Mesendoderm (in vitro differentiated cells): Measurements from ENCODE around the gene SSR3.

Experiments used
- DNase-seq: peaks from one replicate; pipeline ENCODE4 v3.0.0; 2013
- H2AK5ac ChIP-seq: 2 replicates; pipeline ENCODE4 v1.6.1; 2013; ENCODE audit warnings: low read length, inconsistent platforms
- H2BK120ac ChIP-seq: 2 replicates; pipeline ENCODE4 v1.6.1; 2013; ENCODE audit warnings: low read depth, mild to moderate bottlenecking, low read length, moderate library complexity, mixed read lengths
- H2BK15ac ChIP-seq: replicated peaks from 2 replicates; pipeline ENCODE4 v1.6.1; 2013; ENCODE audit warnings: low read depth, mild to moderate bottlenecking, moderate library complexity
- H2BK5ac ChIP-seq: 2 replicates; pipeline ENCODE4 v1.6.1; 2013; ENCODE audit warnings: low read length, inconsistent platforms
- H3K18ac ChIP-seq: 2 replicates; pipeline ENCODE4 v1.6.1; 2013; ENCODE audit warnings: mild to moderate bottlenecking, low read length, mixed read lengths
- H3K23ac ChIP-seq: one replicate; pipeline ENCODE4 v1.6.1; 2013; ENCODE audit warnings: low read length
- H3K27ac ChIP-seq: 2 replicates; pipeline ENCODE4 v1.5.1; 2013; ENCODE audit warnings: low read depth, mild to moderate bottlenecking, inconsistent platforms, low read length, moderate library complexity
- H3K27me3 ChIP-seq: 2 replicates; pipeline ENCODE4 v1.6.1; 2013; ENCODE audit warnings: low read length, control low read depth, mild to moderate bottlenecking, inconsistent platforms; ENCODE audit not compliant: insufficient read depth, poor library complexity
- H3K36me3 ChIP-seq: 2 replicates; pipeline ENCODE4 v1.6.1; 2013; ENCODE audit warnings: low read length, inconsistent platforms; ENCODE audit not compliant: control insufficient read depth, insufficient read depth
- H3K4ac ChIP-seq: one replicate; pipeline ENCODE4 v1.6.1; 2013; ENCODE audit warnings: low read depth, mild to moderate bottlenecking, low read length, moderate library complexity
- H3K4me1 ChIP-seq: 2 replicates; pipeline ENCODE4 v1.6.1; 2013; ENCODE audit warnings: low read depth, low read length, inconsistent platforms; ENCODE audit not compliant: control insufficient read depth
- H3K4me2 ChIP-seq: 2 replicates; pipeline ENCODE4 v1.6.1; 2013; ENCODE audit warnings: low read length
- H3K4me3 ChIP-seq: 2 replicates; pipeline ENCODE4 v1.5.1; 2013; ENCODE audit warnings: mild to moderate bottlenecking, low read length
- H3K56ac ChIP-seq: one replicate; pipeline ENCODE4 v1.6.1; 2013; ENCODE audit warnings: low read length
- H3K79me1 ChIP-seq: 2 replicates; pipeline ENCODE4 v1.6.1; 2013; ENCODE audit warnings: low read length, inconsistent platforms
- H3K79me2 ChIP-seq: 2 replicates; pipeline ENCODE4 v1.6.1; 2013; ENCODE audit warnings: mild to moderate bottlenecking, low read length; ENCODE audit not compliant: control insufficient read depth, insufficient read depth
- H3K9ac ChIP-seq: 2 replicates; pipeline ENCODE4 v1.6.1; 2013; ENCODE audit warnings: low read length, inconsistent platforms
- H4K5ac ChIP-seq: one replicate; pipeline ENCODE4 v1.6.1; 2013; ENCODE audit warnings: low read length
- H4K8ac ChIP-seq: one replicate; pipeline ENCODE4 v1.6.1; 2013; ENCODE audit warnings: low read depth, mild to moderate bottlenecking, control low read depth, low read length, moderate library complexity
- WGBS: extraction: QIAGEN DNeasy Blood & Tissue Kit; methylation state at CpG from one replicate; pipeline ENCODE4 v1.1.7; 2013; ENCODE audit warnings: low lambda C conversion rate, missing lambda C conversion rate; ENCODE audit not compliant: insufficient coverage; ENCODE audit errors: extremely low coverage; 5-methylcytosine and 5-hydroxymethylcytosine counted together

The SSR3 gene

GRCh38 chr3:156507285-156507684, 47.6 kb downstream of the SSR3 start:
- Histone ChIP-seq H2BK120ac (no peak overlapping the region), H3K4ac (no peak overlapping the region), H3K18ac (no peak overlapping the region), H3K36me3 (no peaks in the 10 kb centered on the region), H3K4me3 (no peak overlapping the region), H3K9ac (no peak overlapping the region), H3K27me3 (no peaks in the 10 kb centered on the region), H3K27ac (no peak overlapping the region), H3K4me2 (no peak overlapping the region), H2BK15ac (no peak overlapping the region), H2AK5ac (no peak overlapping the region), H3K23ac (no peak overlapping the region), H3K4me1 (no peaks in the 10 kb centered on the region), H3K79me2 (no peaks in the 10 kb centered on the region), H3K79me1 (no peaks in the 10 kb centered on the region), H3K56ac (no peak overlapping the region), H2BK5ac (no peak overlapping the region), H4K5ac (no peak overlapping the region), H4K8ac (no peak overlapping the region)
- DNase-seq: no peak

- Histone ChIP-seq H2BK120ac (no peak overlapping the region), H3K27me3 (no peaks in the 10 kb centered on the region), H4K8ac (no peak overlapping the region), H3K56ac (no peak overlapping the region), H3K4me2 (no peak overlapping the region), H3K9ac (no peak overlapping the region), H3K23ac (no peak overlapping the region), H2AK5ac (no peak overlapping the region), H4K5ac (no peak overlapping the region), H3K79me2 (no peaks in the 10 kb centered on the region), H2BK5ac (no peak overlapping the region), H3K4me1 (no peaks in the 10 kb centered on the region), H3K4ac (no peak overlapping the region), H2BK15ac (no peak overlapping the region), H3K79me1 (no peaks in the 10 kb centered on the region), H3K4me3 (no peak overlapping the region), H3K27ac (no peak overlapping the region), H3K36me3 (no peaks in the 10 kb centered on the region), H3K18ac (no peak overlapping the region)
- WGBS: no CpG with 5 or more reads among the region's 5 CpGs
- no peak for DNase-seq
Observed at GRCh38 chr3:156498307-156498706, 56.6 kb downstream of the SSR3 start.

GRCh38 chr3:156497326-156497725, 57.6 kb downstream of the SSR3 start:
- no peak overlapping the region for H3K18ac ChIP-seq
- H3K4ac ChIP-seq: no peak overlapping the region
- H4K5ac ChIP-seq: no peak overlapping the region
- no CpG with 5 or more reads among the region's 1 CpG for WGBS
- H2BK5ac ChIP-seq: no peak overlapping the region
- H3K27me3 ChIP-seq: no peaks in the 10 kb centered on the region
- no peaks in the 10 kb centered on the region for H3K36me3 ChIP-seq
- H3K9ac ChIP-seq: no peak overlapping the region
- H3K79me1 ChIP-seq: no peaks in the 10 kb centered on the region
- no peak overlapping the region for H3K4me2 ChIP-seq
- H2BK15ac ChIP-seq: no peak overlapping the region
- H3K4me1 ChIP-seq: no peaks in the 10 kb centered on the region
- no peak overlapping the region for H2BK120ac ChIP-seq
- no peaks in the 10 kb centered on the region for H3K79me2 ChIP-seq
- H3K4me3 ChIP-seq: no peak overlapping the region
- H3K56ac ChIP-seq: no peak overlapping the region
- H4K8ac ChIP-seq: no peak overlapping the region
- H3K27ac ChIP-seq: no peak overlapping the region
- no peak overlapping the region for H2AK5ac ChIP-seq
- no peak overlapping the region for H3K23ac ChIP-seq
- DNase-seq: no peak

- no peaks in the 10 kb centered on the region for H3K36me3 ChIP-seq
- no peak overlapping the region for H2BK5ac ChIP-seq
- no peaks in the 10 kb centered on the region for H3K79me1 ChIP-seq
- no peak overlapping the region for H3K23ac ChIP-seq
- no peaks in the 10 kb centered on the region for H3K79me2 ChIP-seq
- no peak overlapping the region for H3K27ac ChIP-seq
- H3K4me3 ChIP-seq: no peak overlapping the region
- no peak overlapping the region for H2BK15ac ChIP-seq
- no peak overlapping the region for H3K56ac ChIP-seq
- no peak overlapping the region for H3K4ac ChIP-seq
- no peak overlapping the region for H3K18ac ChIP-seq
- H3K27me3 ChIP-seq: no peaks in the 10 kb centered on the region
- H4K5ac ChIP-seq: no peak overlapping the region
- H3K9ac ChIP-seq: no peak overlapping the region
- DNase-seq: no peak
- H3K4me1 ChIP-seq: no peaks in the 10 kb centered on the region
- no peak overlapping the region for H2BK120ac ChIP-seq
- WGBS: no CpG with 5 or more reads among the region's 1 CpG
- H4K8ac ChIP-seq: no peak overlapping the region
- H2AK5ac ChIP-seq: no peak overlapping the region
- H3K4me2 ChIP-seq: no peak overlapping the region
Observed at GRCh38 chr3:156495816-156496215, 59.1 kb downstream of the SSR3 start.

- H3K56ac ChIP-seq: no peak overlapping the region
- H3K79me2 ChIP-seq: no peaks in the 10 kb centered on the region
- no peak overlapping the region for H3K4ac ChIP-seq
- H3K4me2 ChIP-seq: no peak overlapping the region
- no CpG with 5 or more reads among the region's 3 CpGs for WGBS
- no peak overlapping the region for H3K18ac ChIP-seq
- H3K4me1 ChIP-seq: no peaks in the 10 kb centered on the region
- no peak overlapping the region for H4K5ac ChIP-seq
- no peaks in the 10 kb centered on the region for H3K36me3 ChIP-seq
- no peak overlapping the region for H3K9ac ChIP-seq
- H3K23ac ChIP-seq: no peak overlapping the region
- H3K79me1 ChIP-seq: no peaks in the 10 kb centered on the region
- no peak overlapping the region for H2BK5ac ChIP-seq
- H2BK120ac ChIP-seq: no peak overlapping the region
- H3K4me3 ChIP-seq: no peak overlapping the region
- H2AK5ac ChIP-seq: no peak overlapping the region
- H3K27ac ChIP-seq: no peak overlapping the region
- H4K8ac ChIP-seq: no peak overlapping the region
- no peak overlapping the region for H2BK15ac ChIP-seq
- no peaks in the 10 kb centered on the region for H3K27me3 ChIP-seq
- no peak for DNase-seq
Observed at GRCh38 chr3:156493887-156494286, 61.0 kb downstream of the SSR3 start.

- Histone ChIP-seq H3K27ac (no peak overlapping the region), H2AK5ac (no peak overlapping the region)
Observed at GRCh38 chr3:156492801-156493261, 62.1 kb downstream of the SSR3 start.

More at GRCh38 chr3:156492801-156493261, 62.1 kb downstream of the SSR3 start:
- Histone ChIP-seq H4K8ac (no peak overlapping the region), H3K36me3 (no peaks in the 10 kb centered on the region), H4K5ac (no peak overlapping the region), H3K4ac (no peak overlapping the region), H2BK5ac (no peak overlapping the region), H3K23ac (no peak overlapping the region), H3K4me1 (no peaks in the 10 kb centered on the region), H3K4me3 (no peak overlapping the region), H3K79me2 (no peaks in the 10 kb centered on the region), H3K27me3 (no peaks in the 10 kb centered on the region), H2BK15ac (no peak overlapping the region), H3K9ac (no peak overlapping the region), H2BK120ac (no peak overlapping the region), H3K4me2 (no peak overlapping the region), H3K79me1 (no peaks in the 10 kb centered on the region), H3K18ac (no peak overlapping the region), H3K56ac (no peak overlapping the region)
- DNase-seq: no peak
- no CpG with 5 or more reads among the region's 3 CpGs for WGBS
